Measurements from ENCODE around the gene CHST8. TPM values are rescaled to one million over a fixed set of nuclear protein-coding genes. Genes with fewer than 3 reads are reported as not detected.

Gene CHST8
- total RNA-seq, 2 experiments from 2014 or later: not detected

- H3K27ac ChIP-seq (ENCODE audit: low read depth in 1 of 2, low read length in 2 of 2): peak overlapping the region in 1 of 2 donors; percentile 30
- H3K4me3 ChIP-seq (ENCODE audit: low read length): no peak overlapping the region
- no peaks in the 10 kb centered on the region for H3K36me3 ChIP-seq (ENCODE audit: insufficient read depth, low read length)
- no peaks in the 10 kb centered on the region for H3K4me1 Mint-ChIP-seq (ENCODE audit: low read depth)
- no peaks in the 10 kb centered on the region for H3K9me3 Mint-ChIP-seq
- no peaks in the 10 kb centered on the region for H3K4me1 ChIP-seq (ENCODE audit: insufficient read depth, low read length)
- H3K4me3 Mint-ChIP-seq: no peak overlapping the region
- H3K27me3 ChIP-seq (ENCODE audit: control insufficient read depth in 1 of 2, insufficient read depth in 2 of 2, low read length in 2 of 2): no peaks in the 10 kb centered on the region
- peak overlapping the region; percentile 29 for H3K27ac Mint-ChIP-seq
- POLR2A ChIA-PET: no interaction called here
- TF ChIP-seq CTCF (IDR thresholded peaks at IDR 0.05): no peak
- H3K27me3 Mint-ChIP-seq: peaks cover 26% of the 10 kb centered on the region
- no peaks in the 10 kb centered on the region for H3K36me3 Mint-ChIP-seq (ENCODE audit: low read depth)
- no peak for ATAC-seq (ENCODE audit: poor library complexity)
- no peak for DNase-seq
- CTCF ChIA-PET: no interaction called here
- intact Hi-C loops (cut with DNase I, micrococcal nuclease): no loop called here
- no peaks in the 10 kb centered on the region for H3K9me3 ChIP-seq (ENCODE audit: control insufficient read depth in 1 of 2, insufficient read depth in 1 of 2, low read length in 2 of 2)
Measured at GRCh38 chr19:33649627-33650305, 28.0 kb downstream of the CHST8 start.

DNA sequence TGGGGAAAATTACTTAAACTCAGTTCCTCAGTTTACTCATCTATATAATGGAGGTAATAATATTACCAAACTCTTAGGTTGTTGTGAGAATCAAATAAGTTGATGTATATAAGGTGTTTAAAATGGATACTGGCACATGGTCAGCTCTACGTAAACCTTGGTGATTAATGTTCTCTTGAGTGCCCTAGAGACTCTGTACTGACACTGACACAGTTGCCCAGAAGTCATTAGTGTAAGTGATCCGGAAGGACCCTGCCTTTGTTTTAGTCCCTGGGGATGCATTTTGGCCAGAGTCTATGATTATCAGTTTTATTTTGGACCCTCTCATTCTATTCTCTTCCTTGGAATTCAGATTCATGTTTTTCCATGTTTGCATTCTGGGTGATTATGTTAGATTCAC lies 31.9 kb downstream of the CHST8 start:
- intact Hi-C loops (cut with DNase I, micrococcal nuclease): no loop called here
- peaks cover 0 to 2% of the 10 kb centered on the region in 2 experiments for H3K27me3 ChIP-seq (ENCODE audit: control insufficient read depth in 1 of 2, insufficient read depth in 2 of 2, low read length in 2 of 2)
- POLR2A ChIA-PET: no interaction called here
- H3K27me3 Mint-ChIP-seq: peaks cover 42% of the 10 kb centered on the region
- no peak overlapping the region for H3K27ac ChIP-seq (ENCODE audit: low read depth in 1 of 2, low read length in 2 of 2)
- ATAC-seq (ENCODE audit: poor library complexity) (no peak), DNase-seq (no peak)
- CTCF ChIA-PET: no interaction called here
- H3K4me1 Mint-ChIP-seq (ENCODE audit: low read depth): no peaks in the 10 kb centered on the region
- no peaks in the 10 kb centered on the region for H3K4me1 ChIP-seq (ENCODE audit: insufficient read depth, low read length)
- no peaks in the 10 kb centered on the region for H3K9me3 Mint-ChIP-seq
- TF ChIP-seq CTCF (IDR thresholded peaks at IDR 0.05): no peak
- no peak overlapping the region for H3K4me3 ChIP-seq (ENCODE audit: low read length)
- no peaks in the 10 kb centered on the region for H3K36me3 Mint-ChIP-seq (ENCODE audit: low read depth)
- H3K36me3 ChIP-seq (ENCODE audit: insufficient read depth, low read length): no peaks in the 10 kb centered on the region
- H3K27ac Mint-ChIP-seq: no peak overlapping the region
- H3K4me3 Mint-ChIP-seq: no peak overlapping the region
- no peaks in the 10 kb centered on the region for H3K9me3 ChIP-seq (ENCODE audit: control insufficient read depth in 1 of 2, insufficient read depth in 1 of 2, low read length in 2 of 2)

DNA sequence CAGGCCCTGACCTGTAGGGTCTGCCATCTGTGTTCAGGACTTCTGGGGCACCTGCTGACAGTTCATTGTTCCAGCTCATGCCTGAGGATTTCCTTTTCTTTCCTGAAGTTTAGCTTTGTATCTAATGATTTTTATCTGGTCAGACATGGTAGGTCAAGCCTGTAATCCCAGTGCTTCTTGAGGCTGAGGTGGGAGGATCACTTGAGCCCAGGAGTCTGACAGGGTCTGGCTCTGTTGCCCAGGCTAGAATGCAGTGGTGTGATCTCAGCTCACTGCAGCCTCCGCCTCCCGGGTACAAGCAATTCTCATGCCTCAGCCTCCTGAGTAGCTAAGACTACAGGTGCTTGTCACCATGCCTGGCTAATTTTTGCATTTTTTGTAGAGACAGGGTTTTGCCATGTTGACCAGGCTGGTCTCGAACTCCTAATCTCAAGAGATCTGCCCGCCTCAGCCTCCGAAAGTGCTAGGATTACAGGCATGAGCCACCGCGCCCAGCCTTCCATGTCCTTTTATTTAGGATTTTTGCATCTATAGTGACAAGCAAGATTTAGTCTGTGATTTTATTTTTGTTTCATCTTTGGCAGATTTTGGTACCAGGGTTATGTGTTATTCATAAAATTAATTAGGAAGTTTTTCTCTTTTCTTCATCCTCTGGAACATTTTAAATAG lies 33.2 kb downstream of the CHST8 start:
- Histone ChIP-seq H3K36me3 (ENCODE audit: insufficient read depth, low read length) (no peaks in the 10 kb centered on the region), H3K27ac (ENCODE audit: low read depth in 1 of 2, low read length in 2 of 2) (no peak overlapping the region), H3K4me3 (ENCODE audit: low read length) (no peak overlapping the region), H3K9me3 (ENCODE audit: control insufficient read depth in 1 of 2, insufficient read depth in 1 of 2, low read length in 2 of 2) (no peaks in the 10 kb centered on the region), H3K27me3 (ENCODE audit: control insufficient read depth in 1 of 2, insufficient read depth in 2 of 2, low read length in 2 of 2) (peaks cover 2% of the 10 kb centered on the region in 2 experiments), H3K4me1 (ENCODE audit: insufficient read depth, low read length) (no peaks in the 10 kb centered on the region)
- Mint-ChIP-seq H3K27ac (no peak overlapping the region), H3K36me3 (ENCODE audit: low read depth) (no peaks in the 10 kb centered on the region), H3K4me1 (ENCODE audit: low read depth) (no peaks in the 10 kb centered on the region), H3K9me3 (no peaks in the 10 kb centered on the region), H3K27me3 (peaks cover 40% of the 10 kb centered on the region), H3K4me3 (no peak overlapping the region)
- ATAC-seq (ENCODE audit: poor library complexity) (no peak), DNase-seq (peak in 1 of 14 experiments; percentile 5)
- no peak for TF ChIP-seq CTCF (IDR thresholded peaks at IDR 0.05)
- ChIA-PET CTCF (no interaction called here), POLR2A (no interaction called here)
- intact Hi-C loops (cut with DNase I, micrococcal nuclease): no loop called here

Data from CD4-positive, alpha-beta T cell (primary cell).